Glutamatergic neuron (in vitro differentiated cells): Measurements from ENCODE around the gene KLC4. TPM values are rescaled to one million over a fixed set of nuclear protein-coding genes. Genes with fewer than 3 reads are reported as not detected.
"Not testable (repeated sequence)": the region's sequence is repeated elsewhere in the genome, so short reads cannot be mapped to it uniquely, and the experiment has no call there.

ENCODE experiments used
- DNase-seq: peaks from one replicate; pipeline ENCODE4 v3.0.0; 2022
- H3K27ac Mint-ChIP-seq: one replicate; pipeline ENCODE4 v1.8.0; 2020; ENCODE audit warnings: mild to moderate bottlenecking, mixed read lengths, inconsistent platforms; ENCODE audit not compliant: unreplicated experiment
- H3K27me3 Mint-ChIP-seq: one replicate; pipeline ENCODE4 v1.8.0; 2020; ENCODE audit warnings: mild to moderate bottlenecking, moderate library complexity, mixed read lengths, inconsistent platforms; ENCODE audit not compliant: unreplicated experiment
- H3K36me3 Mint-ChIP-seq: one replicate; pipeline ENCODE4 v1.8.0; 2020; ENCODE audit warnings: mild to moderate bottlenecking, mixed read lengths, inconsistent platforms; ENCODE audit not compliant: unreplicated experiment
- H3K4me1 Mint-ChIP-seq: one replicate; pipeline ENCODE4 v1.8.0; 2020; ENCODE audit warnings: mild to moderate bottlenecking, low read depth, mixed read lengths, inconsistent platforms; ENCODE audit not compliant: unreplicated experiment
- H3K4me3 Mint-ChIP-seq: one replicate; pipeline ENCODE4 v1.8.0; 2020; ENCODE audit warnings: mild to moderate bottlenecking, mixed read lengths, inconsistent platforms; ENCODE audit not compliant: unreplicated experiment
- H3K9me3 Mint-ChIP-seq: one replicate; pipeline ENCODE4 v1.8.0; 2020; ENCODE audit warnings: mild to moderate bottlenecking, moderate library complexity, mixed read lengths, inconsistent platforms; ENCODE audit not compliant: unreplicated experiment
- CTCF ChIP-seq: fragments of 200-600 bp; sonication (generic); IDR thresholded peaks from one replicate; pipeline ENCODE4 v1.5.0; 2021; ENCODE audit not compliant: partially characterized antibody, unreplicated experiment
- total RNA-seq: library from RNA; stranded (reverse); fragmentation: NEBNext Ultra II Directional; extraction: Animal tissue kit (Norgen Biotek cat#: 25700); gene quantifications from one replicate; pipeline ENCODE4 v1.2.1, GENCODE V29; 2021; ENCODE audit not compliant: unreplicated experiment

The KLC4 gene
- total RNA-seq, 1 donor from 2014 or later, result 62.3 TPM

- H3K27me3 Mint-ChIP-seq, result no peaks in the 10 kb centered on the region
- H3K9me3 Mint-ChIP-seq, result peaks cover 11% of the 10 kb centered on the region
- TF ChIP-seq CTCF, result no peak
- H3K4me1 Mint-ChIP-seq, result peaks cover 13% of the 10 kb centered on the region
- H3K4me3 Mint-ChIP-seq, result no peak overlapping the region
- no peaks in the 10 kb centered on the region for H3K36me3 Mint-ChIP-seq
- DNase-seq, result no peak
- H3K27ac Mint-ChIP-seq, result no peak overlapping the region
Observed at GRCh38 chr6:43105538-43106222, 46.2 kb downstream of the KLC4 start.

GRCh38 chr6:43107344-43108062 lies 48.1 kb downstream of the KLC4 start:
- Mint-ChIP-seq H3K4me1 (peaks cover 18% of the 10 kb centered on the region), H3K27me3 (peaks cover 2% of the 10 kb centered on the region), H3K27ac (peak overlapping the region; percentile 92), H3K4me3 (peak overlapping the region; percentile 61), H3K9me3 (peaks cover 14% of the 10 kb centered on the region), H3K36me3 (no peaks in the 10 kb centered on the region)
- no peak for TF ChIP-seq CTCF
- DNase-seq, result no peak

- Mint-ChIP-seq H3K4me3 (peak overlapping the region; percentile 76), H3K9me3 (peaks cover 18% of the 10 kb centered on the region), H3K27ac (peak overlapping the region; percentile 99), H3K27me3 (peaks cover 10% of the 10 kb centered on the region), H3K4me1 (peaks cover 33% of the 10 kb centered on the region), H3K36me3 (no peaks in the 10 kb centered on the region)
- peak; percentile 79 for DNase-seq
- no peak for TF ChIP-seq CTCF
Observed at GRCh38 chr6:43113431-43114260, 54.2 kb downstream of the KLC4 start.

- H3K4me1 Mint-ChIP-seq, result peaks cover 45% of the 10 kb centered on the region
- peak overlapping the region; percentile 42 for H3K4me3 Mint-ChIP-seq
- no peaks in the 10 kb centered on the region for H3K36me3 Mint-ChIP-seq
- peaks cover 25% of the 10 kb centered on the region for H3K9me3 Mint-ChIP-seq
- H3K27me3 Mint-ChIP-seq, result peaks cover 18% of the 10 kb centered on the region
- DNase-seq, result no peak
- TF ChIP-seq CTCF, result no peak
- peak overlapping the region; percentile 99 for H3K27ac Mint-ChIP-seq
Observed at GRCh38 chr6:43115365-43115764, 55.9 kb downstream of the KLC4 start.

GRCh38 chr6:43117466-43117865 lies 58.0 kb downstream of the KLC4 start:
- H3K4me3 Mint-ChIP-seq, DNase-seq, H3K36me3 Mint-ChIP-seq: not testable (repeated sequence)
- H3K27ac Mint-ChIP-seq, result peak overlapping the region; percentile 50
- peaks cover 26% of the 10 kb centered on the region for H3K9me3 Mint-ChIP-seq
- H3K4me1 Mint-ChIP-seq, result peaks cover 52% of the 10 kb centered on the region
- H3K27me3 Mint-ChIP-seq, result peaks cover 17% of the 10 kb centered on the region
